ENCODE measurements around the gene XIRP1. TPM values are rescaled to one million over a fixed set of nuclear protein-coding genes. Genes with fewer than 3 reads are reported as not detected.

XIRP1 gene
- total RNA-seq, 1 donor from 2014 or later, result not detected

DNA sequence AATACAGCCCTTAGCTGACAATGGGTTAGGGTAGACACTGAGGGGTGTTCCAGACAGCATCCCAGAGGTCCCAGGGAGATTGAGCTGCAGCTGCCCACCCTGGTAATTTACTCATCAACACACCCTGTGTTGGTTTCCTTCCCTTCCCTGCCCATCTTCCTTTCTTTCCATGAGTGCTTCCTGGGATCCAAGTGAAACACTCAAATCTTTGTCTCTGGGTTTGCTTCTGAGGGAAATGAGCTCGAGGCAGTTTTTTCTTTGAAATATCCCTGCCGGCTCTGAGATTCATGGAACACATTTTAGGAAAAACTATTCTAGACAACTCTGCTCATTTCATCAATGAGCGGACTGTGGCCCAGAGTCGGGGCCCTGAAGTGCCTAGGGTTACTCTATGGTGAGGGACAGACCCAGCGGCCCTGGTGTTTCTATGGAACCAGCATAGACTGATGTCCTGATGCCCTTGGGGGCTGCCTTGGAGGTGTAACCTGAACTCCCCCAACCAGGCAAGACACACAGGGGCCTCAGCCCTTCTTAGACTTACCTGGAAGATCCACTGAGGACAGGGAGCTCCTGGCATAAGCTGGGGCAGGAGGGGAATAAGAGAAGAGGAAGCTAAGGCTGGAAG is 24.1 kb downstream of the XIRP1 start:
- no peak for DNase-seq (ENCODE audit: low read depth in 2 of 2)

DNA sequence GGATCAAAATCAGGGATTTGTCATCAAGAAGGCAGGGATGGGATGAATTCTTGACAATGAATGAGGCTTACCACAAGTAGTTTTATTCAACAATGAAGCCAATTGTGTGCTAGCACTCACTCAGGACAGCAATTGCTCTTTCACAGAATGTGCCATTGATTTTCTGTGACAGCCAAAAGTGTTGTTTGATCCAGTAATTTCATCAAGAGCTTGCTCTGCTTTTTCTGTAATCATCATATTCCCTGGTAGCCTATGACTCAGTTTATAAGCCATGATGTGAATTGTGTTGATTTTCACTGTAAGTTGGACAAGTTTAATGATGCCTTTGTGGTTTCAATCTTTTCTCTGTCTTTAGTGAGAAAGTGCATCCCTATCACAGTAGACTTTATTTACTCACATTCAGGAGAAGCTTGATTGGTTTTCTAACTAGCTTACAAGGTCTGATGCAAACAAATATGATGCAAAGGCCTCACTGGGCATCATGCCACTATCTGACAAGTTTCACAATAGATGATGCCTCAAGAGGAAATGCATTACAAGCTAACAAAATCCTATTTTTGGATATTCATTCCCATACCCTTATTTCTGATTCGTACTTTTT is 25.4 kb downstream of the XIRP1 start:
- peak; percentile 90 to 93 for DNase-seq (ENCODE audit: low read depth in 2 of 2)

DNA sequence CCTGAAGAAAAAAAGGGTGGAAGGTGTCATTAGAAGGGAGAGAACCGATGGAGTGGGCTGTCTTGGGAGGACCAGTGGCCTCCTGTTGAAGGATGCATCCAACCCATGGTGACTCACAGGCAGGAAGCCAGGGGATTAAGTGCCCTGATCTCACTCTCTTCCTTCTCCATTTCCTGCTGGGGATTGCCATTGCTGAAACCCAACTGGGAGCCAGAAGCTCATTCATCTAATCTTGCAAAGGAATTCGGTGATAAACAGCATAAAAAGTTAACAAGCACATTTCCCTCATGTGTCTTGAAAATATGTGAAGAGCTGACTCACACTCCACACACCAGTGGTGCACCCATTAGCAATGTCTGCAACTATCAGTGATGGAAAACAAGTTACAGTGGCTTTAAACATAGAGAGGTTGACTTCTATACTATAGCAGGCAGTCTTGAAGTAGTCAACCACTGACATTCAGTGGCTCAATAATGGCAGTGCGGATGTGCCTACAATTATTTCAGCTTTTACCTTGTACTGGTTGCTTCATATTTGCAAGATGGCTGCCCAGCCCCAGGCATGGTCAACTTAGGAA is 26.2 kb downstream of the XIRP1 start:
- DNase-seq (ENCODE audit: low read depth in 2 of 2), result peak; percentile 64 to 97

DNA sequence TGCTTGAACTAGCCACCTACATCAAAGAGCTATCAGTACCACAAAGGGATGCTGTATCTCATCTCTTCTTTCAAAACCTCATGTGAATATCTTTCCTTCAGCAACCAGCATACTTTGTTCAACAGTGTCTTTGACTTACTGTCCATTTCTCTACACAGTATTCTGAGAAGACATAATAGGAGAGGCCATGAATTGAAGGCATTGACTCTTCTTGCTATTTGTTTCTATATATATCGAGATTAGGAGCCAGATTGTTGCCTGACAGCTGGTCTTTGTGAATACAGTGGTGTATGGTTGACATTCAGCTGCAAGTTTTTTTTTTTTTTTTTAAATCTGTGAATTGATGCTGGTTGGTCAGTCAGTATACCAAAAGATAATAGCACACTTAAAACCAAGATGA is 26.9 kb downstream of the XIRP1 start:
- no peak for DNase-seq (ENCODE audit: low read depth in 2 of 2)

DNA sequence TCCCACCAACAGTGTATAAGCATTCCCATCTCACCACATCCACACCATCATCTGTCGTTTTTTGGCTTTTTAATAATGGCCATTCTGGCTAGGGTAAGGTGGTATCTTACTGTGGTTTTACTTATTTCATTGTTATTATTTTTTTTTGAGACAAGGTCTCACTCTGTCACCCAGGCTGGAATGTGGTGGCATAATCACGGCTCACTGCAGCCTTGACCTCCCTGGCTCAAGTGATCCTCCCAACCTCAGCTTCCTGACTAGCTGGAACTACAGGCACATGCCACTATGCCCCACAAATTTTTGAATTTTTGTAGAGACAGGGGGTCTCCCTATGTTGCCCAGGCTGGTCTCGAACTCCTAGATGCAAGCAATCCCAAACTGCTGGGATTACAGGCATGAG is 28.0 kb downstream of the XIRP1 start:
- DNase-seq (ENCODE audit: low read depth in 2 of 2), result no peak

DNA sequence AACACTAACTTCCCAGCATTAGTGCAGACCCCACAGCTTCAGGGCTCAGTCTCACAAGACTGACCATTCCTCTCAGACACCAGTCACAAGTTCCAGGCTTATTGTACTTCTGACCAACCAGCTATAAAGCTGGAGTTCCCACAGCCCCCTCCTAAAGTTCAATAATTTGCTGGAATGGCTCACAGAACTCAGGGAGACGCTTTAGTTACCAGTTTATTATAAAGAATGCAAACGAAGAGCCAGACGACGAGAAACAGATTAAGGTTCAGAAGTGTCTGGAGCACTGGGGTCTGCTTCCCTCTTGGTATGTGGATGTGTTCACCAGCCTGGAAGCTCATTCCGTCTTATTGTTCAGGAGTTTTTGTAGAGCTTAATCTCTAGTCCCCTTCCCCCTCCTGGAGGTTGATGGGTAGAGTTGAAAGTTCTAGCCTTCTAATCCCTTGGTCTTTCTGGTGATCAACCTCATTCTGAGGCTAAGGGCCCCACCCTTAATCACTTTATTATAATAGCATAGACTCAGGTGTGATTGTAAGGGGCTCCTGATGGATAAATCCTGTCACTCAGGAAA is 34.2 kb downstream of the XIRP1 start:
- DNase-seq (ENCODE audit: low read depth in 2 of 2), result no peak

DNA sequence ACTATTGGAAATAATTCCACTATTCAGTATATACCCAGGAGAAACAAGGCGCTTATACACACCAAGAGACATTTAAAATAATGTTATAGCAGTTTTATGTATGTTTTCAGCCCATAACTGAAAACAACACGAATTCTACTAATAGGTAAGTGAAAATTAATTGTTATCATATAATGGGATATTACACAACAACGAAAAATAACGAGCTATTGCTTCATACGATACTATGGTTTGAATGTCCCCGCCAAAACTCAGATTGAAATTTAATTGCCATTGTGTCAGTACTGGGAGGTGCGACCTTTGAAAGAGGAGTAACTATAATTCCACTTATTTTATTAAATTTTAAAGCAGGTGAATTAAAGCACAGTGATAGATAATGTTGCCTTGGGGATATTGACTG is 35.0 kb downstream of the XIRP1 start:
- no peak for DNase-seq (ENCODE audit: low read depth in 2 of 2)

DNA sequence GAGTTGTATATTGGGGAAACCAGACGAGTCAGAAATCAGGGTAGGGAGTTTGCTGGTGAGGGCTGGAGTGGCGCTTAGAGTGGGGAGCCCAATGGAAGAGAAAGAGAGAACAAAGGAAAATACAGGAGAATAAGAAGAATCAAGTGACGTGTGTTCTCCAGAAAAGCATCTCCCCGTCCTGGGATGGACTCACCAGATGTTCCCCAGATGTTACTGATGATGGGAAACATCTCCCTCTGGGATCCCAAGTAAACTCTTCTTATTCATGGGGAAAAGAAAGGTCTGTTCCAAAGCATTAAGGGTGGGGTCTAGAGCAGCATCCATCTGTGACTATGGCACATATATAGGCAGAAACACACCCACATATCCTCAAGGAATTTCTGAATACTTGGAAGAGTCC is 36.0 kb downstream of the XIRP1 start:
- no peak for DNase-seq (ENCODE audit: low read depth in 2 of 2)

DNA sequence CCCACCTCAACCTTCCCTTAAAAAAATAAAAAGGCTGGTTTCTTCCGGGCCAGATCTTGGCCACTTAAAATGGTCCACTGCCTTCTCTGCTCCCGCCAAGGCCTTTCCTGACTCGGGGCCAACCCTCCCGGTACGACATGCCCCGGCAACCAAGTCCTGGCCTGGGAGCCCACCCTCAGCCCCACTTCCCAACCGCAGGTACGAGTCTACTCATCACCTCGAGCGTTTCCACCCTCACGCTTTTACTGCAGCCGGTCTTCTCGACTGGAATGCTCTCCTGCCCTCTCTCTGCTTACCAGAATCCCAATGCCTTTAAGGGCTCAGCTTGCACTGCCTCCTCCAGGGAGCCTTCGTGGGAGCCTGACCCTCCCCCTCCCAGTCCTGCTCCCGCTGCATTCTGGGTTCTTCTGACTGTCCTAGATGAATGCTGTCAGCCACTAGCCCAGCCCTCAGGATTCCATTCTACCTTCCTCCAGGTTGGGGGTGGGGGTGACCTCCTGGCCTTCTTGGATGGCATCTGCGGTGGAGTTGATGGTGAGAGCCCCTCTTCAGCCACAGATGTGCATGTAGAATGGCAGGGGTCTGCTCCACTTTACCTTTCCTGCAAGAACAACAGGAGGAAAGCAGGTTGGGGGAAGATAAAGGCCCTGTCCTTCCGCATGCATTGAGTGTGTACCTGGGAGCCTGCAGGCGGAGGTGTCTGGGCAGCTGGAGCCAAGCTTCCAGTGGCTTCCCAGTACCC is 37.9 kb downstream of the XIRP1 start:
- no peak for DNase-seq (ENCODE audit: low read depth in 2 of 2)

DNA sequence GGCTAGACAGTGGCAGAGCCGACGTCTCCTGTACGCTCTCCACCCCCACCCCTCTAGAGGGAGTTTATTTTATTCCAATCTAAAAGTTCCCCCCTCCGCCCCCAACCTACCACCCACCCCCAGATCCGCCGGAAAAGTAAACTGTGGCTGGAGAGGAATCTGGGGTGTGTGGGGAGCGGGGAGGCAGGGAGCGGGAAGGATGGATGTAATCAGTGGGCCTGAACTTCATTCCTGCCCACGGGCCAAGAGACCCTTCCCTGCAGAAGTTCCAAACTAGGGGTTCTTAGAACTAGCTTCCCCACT is 38.5 kb downstream of the XIRP1 start:
- DNase-seq (ENCODE audit: low read depth in 2 of 2), result no peak

DNA sequence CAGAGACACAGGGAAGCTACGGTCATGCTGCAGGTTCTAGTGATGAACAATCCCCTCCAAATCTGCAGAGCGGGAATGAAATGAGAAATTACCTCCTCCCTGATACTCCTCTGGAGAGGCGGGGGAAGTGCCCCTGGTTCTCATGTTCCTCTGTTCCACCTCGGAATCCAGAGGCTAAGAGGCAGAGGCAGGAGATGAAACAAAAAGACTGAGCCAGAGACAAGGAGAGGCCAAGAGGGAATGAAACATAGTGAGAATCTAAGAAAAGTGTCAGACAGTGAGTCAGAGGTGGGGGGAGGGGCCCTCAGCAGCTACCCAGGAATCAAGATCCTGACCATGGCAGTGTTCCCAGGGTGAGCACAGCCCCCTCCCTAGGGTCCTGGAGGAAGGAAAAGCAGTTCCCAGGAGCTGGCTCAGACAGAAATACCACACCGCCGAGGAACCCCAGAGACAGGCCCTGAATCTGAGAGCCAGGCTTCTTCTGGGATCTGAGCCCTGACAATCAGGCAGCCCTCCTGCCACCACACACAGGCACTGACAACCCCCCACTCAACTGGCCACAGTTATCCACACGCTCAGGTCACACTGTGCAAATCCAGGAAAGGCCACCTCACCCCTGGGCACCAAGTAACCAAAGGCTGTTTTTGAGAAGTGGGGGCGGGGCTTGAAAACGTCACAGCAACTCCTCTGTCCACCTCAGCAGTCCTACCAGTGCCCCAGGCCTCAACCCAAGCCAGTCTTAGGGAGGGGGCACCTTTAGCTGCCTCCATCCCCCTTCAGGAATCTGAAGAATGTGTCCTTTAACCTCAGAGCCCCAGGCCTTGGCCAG is 41.4 kb downstream of the XIRP1 start:
- peak in 1 of 2 donors; percentile 96 for DNase-seq (ENCODE audit: low read depth in 2 of 2)

DNA sequence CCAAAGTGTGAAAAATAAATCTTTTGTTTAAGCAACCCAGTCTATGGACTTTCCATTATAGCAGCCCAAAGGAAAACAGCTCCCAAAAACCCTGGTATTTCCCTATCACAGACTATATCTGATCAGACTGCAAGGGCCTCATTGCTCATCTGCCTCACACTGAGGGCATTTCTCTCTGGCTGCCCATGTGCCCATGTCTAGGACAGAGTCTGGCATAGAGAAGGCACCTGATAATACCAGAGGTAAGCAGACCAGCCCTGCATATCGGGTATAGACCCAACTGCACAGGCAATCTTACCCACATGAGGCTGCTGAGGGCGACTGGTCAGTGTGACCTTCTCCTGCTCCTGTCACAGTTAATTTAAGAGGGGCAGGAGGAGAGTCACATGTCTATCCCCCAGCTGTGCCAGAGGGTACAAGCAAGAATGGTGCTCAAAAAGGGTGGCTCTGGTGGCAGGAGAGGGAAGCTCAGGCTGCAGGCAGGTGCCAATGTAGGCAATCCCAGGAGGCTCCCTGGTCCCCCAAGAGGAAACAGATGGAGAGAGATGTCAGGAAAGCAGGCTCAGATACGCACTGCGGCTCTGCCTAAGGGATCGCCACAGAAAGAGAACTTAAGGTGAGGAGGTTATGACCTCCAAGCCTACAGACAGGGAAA is 42.1 kb downstream of the XIRP1 start:
- DNase-seq (ENCODE audit: low read depth in 2 of 2), result peak; percentile 52 to 67

DNA sequence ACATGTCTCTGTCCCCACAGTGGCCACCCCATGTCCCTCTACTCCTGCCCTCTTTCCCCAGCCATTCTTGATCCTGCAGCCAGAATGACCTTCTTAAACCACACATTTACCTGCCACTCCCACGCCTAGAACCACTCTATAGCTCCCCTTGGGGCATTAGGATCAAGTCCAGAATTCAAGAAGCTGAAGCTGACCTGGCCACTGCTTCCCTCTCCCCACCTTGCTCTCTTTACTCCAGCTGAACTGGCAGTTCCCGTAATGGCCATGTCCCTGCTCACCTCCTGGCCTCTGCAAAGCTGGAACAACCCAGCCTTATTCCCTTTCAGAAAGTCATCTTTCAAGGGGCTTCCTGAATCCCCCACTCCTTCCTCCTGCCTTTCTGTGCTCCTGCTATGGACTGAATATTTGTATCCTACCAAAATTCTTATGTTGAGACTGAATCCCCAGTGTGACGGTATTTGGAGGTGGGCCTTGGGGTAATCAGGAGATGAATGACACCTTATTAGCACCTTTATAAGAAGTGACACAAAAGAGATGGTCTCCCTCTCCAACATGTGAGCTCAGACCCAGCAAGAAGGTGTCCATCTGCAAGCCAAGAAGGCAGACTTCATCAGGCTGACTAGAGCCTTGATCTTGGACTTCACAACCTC is 42.8 kb downstream of the XIRP1 start:
- DNase-seq (ENCODE audit: low read depth in 2 of 2), result no peak

DNA sequence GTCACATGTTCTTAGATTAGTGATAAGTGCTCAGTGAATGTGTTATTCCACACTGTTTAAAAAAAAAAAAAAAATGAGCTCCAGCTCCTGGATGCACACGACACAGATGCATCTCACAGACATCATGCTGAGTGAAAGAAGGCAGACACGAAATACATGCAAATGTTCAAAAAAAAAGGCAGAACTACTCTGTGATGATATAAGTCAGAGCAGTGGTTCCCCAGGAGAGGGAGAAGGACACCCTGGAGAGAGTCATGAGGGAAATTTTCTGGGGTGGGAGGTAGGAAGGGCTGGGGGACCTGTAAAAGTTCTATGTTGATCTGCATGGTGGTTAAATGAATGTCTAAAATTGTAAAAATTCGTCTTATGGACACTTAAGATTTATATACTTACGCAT is 43.3 kb downstream of the XIRP1 start:
- no peak for DNase-seq (ENCODE audit: low read depth in 2 of 2)

DNA sequence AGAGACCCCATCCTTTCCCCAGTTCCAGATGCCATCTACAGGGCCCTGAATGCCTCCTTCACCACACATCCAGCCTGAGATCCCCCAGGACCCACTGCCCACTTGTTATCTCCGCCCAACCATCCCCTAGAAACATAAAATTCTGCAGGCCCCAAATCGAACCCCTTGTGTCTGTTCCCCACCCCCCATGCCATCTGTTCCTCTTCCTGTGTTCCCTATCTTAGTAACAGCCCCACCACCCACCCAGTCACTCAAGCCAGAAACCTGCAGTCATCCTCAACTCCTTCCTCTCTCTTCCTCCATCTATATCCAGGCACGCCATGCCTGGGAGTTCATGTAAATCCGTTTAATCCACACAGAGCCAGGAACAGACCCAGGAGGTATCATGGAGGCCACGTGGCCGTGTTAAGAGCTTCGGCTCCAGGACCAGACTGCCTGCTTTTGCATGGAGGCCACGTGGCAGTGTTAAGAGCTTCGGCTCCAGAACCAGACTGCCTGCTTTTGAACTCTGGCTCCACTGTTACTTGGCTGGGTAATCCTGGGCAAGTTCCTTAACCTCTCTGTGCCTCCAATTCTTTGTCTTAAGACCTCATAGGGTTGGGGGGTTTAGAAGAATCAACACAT is 43.8 kb downstream of the XIRP1 start:
- peak in 1 of 2 donors; percentile 47 for DNase-seq (ENCODE audit: low read depth in 2 of 2)

DNA sequence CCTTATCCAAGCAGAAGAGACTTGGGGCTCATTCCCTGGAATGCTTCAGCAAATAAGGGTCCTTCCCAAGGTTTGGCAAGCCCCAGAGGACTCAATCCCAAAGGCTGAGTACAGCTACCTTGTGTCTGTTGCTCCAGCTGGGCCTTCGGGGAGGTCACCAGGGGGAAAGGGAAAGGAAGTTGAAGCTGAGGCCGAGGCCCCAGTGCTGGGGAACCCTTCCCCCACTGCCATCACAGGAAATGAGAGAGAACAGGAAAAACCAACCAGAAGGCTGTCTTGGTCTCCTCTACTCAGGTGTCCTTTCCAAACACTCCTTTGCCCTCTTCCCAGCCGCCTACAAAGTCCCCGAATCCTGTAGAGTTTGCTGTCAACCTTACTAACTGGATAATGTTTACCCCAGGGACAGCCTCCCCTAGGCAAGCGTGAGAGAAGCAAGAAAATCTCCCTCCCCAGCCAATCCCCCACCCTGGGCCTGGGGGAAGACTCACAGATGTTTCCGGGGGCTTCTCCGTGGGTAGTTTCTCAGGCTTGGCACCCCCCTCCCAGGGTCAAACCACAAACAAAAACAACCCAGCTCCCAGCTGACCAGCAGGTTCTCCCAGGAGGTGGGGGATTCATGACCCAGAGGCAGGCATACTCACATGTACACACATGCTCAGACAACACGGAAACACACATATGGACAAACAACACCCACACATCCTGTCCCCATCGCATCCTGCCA is 44.5 kb downstream of the XIRP1 start:
- peak; percentile 59 to 96 for DNase-seq (ENCODE audit: low read depth in 2 of 2)

DNA sequence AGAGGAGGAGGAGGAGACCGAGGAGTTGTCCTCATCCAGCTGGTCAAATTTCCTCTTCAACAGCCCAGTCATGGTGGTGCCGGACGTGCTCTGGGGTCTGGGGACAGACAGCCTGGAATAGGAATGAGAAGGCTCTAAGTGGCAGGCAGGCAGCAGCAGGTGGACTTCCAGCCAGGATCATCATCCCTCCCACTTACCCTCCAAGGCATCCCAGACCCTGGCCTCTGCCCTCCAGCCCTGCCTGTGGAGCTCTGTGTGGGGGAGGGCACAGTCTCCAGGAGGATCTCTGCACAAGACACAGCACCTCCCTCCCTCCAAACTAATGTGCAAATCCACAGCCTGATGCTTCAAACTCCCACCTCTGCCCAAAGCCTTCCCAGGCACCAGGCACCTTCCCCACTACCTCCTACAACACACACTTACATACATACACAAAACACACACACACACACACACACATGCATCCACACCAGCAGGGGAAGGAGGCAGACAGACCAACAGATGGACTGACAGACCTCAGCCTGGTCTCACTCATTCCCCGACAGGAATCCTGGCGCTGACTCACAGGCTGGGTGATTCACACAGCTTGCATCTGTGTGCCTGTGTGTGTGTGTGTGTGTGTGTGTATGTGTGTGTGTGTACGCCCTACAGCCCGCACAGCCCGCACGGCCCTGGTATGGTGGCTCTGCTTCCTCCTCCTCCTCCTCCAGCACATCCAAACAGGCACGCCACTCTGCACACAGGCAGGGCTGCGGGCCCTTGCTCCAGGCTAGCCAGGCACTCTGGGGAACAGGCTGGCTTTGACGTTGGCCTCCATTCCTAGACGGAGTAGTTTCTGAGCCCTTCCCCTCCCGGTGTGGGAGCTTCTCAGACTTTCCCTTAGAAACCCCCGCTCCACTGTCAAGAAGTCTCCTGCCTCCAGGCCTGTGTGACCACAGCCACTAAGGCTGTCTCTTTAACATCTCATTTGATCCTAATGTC is 45.5 kb downstream of the XIRP1 start:
- DNase-seq (ENCODE audit: low read depth in 2 of 2), result peak; percentile 92 to 99

DNA sequence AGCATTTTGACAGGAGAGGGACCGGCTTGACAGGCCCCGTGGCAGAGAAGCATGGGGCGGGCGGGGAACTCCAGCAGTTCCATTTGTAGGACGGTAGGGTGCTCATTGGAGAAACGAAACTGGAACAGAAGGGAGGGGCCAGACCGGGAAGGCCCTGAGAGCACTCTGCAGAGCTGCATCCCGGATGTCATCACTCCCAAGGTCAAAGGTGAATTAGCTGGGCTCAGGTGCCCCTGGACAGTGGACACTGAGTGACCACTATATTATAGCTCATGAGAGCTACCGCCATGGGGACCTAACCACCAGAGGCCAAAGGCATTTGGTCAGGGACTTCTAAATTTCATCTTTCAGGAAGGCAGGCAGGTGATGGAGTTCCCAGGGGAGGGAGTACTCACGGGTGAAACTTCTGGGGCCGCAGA is 46.3 kb downstream of the XIRP1 start:
- DNase-seq (ENCODE audit: low read depth in 2 of 2), result peak; percentile 51 to 71

All from lung microvascular endothelial cell (primary cell).